ENCODE data around the gene WDR81.

The WDR81 gene

DNA sequence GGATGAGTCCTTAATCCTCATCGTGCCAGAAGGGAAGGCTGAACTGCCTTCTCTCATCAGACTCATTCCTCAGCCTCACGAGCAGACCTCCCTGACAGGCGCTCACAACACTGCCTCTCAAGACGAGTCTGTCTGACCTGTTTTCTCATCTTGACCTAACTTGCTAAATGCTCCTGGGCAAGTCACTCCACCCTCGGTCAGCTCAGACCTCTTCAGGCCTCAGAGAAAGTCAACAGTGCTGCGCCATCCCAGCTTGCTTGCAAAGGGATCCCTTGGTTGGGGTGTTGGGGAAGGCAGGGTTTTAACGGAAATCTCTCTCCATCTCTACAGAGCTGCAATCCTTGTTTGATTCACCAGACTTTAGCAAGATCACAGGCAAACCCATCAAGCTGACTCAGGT lies 52.4 kb downstream of the WDR81 start:
- no peak overlapping the region for H3K4me3 ChIP-seq (ENCODE audit: low read depth, low read length)

DNA sequence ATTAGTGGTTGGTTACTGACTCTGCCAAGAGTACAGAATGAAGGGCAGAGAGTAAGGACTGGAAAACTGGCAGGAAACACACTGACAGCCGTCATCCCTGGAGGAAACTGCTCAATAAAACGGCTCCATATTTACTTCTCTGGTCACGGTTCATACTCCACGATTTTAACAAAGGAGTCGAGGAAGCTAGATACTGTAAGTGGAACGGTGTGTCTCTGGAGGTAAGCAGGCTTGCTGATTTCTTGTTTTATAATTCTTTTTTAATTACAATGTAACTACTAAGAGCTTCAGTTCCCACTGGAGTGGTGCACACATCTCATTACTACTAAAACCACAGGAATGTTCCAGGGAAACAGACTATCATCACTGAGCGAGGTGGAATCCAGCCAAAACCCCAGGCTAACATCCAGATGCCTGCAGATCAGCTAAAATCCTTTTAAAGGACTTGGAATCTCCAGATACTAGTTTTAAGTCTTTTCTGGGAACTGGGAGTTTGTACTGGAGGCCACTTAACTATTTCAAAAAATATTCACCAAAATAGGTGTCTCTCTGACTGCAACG lies 55.1 kb downstream of the WDR81 start:
- no peak overlapping the region for H3K4me3 ChIP-seq (ENCODE audit: low read depth, low read length)

DNA sequence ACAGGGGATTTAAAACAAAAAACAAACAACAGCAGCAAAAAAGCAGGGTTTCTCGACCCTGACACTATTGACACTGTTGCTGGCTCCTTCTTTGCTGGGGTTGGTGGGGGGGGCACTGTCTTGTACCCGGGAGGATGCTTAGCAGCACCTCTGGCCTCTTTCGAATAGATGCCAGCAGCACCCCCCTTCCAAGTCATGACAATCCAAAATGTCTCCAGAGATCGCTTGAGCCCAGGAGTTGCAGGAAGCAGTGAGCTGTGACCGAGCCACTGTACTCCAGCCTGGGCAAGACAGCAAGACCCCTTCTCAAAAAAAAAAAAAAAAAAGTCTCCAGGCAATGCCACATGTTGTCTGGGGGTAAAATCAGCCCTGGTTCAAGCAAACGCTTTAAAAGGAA lies 57.7 kb downstream of the WDR81 start:
- H3K4me3 ChIP-seq (ENCODE audit: low read depth, low read length): no peak overlapping the region

DNA sequence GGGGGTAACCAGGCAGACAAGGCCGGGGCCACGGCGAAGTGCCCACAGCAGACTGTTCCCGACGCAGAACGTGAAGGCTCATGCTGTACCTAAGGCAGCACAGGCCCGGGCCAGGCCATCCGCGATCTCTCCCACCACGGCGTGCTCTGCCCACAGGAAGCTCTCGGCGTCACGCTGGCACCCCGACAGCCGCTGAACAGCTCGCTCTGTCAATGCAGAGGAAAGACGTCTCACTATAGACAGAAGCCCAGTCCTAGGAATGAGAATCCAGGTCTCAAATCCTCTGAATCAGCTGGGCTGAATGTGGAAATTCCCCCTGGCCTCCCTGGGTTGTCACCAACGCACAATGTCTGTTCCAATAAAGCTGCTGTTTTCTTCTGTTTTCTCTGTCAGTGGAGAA lies 58.8 kb downstream of the WDR81 start:
- H3K4me3 ChIP-seq (ENCODE audit: low read depth, low read length): no peak overlapping the region

DNA sequence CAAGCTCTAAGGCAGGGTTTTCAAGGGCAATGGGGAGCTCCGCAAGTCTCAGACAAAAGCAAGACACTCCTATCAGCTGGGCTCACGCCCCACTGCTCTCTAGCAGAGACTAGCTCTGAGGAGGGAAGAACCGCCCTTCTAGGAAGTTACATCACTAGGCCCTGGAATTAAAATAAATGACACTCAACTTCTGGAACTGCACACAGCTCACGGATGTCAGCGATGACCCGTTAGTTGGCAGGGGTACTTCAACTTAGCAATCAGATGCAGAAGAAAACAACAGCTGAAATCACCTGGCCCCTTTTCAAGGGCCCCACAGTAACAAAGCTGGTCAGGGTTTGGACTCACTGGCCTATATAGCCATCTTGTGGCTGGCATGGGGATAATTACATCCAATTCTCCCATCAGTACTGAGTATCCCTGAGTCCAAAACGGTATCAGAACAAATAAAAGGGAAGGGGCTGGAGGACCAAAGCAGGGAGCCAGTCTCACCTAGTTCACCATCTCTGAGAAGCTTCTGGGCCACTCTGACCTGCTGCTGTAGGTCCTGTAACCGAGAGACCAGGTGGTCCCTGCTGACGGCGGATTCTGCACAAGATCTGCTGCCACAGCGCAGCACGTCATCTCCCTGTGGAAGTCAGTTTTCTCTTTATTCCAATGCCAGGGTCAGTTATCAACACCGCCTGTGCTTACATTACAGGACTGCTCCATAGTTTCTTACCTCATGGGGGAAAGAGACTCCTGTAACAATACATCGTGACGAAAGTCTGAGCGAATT lies 59.5 kb downstream of the WDR81 start:
- H3K4me3 ChIP-seq (ENCODE audit: low read depth, low read length): no peak overlapping the region

DNA sequence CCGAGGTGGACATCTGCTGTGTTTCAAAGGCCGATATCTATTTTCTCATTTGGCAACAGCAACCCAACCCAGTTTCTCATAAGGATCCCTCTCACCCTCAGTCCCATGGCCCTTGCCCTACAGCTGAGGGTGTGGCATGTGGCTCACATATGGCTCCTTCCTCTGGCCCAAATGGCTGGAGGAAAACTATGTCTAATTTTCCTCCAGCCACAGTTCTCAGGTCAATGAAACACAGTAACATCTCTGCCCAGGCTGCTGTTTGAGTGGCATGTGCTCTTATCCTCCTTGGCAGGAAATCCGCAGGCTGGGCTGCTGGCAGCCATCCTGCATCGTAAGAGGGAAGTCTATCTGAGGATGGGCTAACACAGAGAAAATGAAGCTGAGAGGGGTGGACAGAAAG lies 61.4 kb downstream of the WDR81 start:
- no peak overlapping the region for H3K4me3 ChIP-seq (ENCODE audit: low read depth, low read length)

DNA sequence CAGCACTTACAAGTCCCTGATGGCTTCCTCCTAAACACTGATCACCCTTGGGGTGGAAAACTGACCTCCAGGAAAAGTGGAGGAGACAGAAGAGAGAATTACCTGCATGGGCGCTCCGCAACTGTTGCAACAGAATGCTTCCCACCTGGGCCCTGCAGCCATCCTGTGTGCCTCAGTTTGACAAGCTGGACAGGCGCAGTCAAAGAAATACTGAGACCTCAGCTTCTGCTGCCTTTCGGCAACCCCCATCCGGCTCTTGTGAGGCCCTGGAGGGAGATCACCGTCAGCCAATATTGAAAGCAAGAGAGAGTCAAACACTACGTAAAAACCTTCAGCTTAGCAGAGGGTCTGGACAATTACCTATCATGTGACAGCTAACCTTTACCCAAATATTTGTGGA lies 62.2 kb downstream of the WDR81 start:
- H3K4me3 ChIP-seq (ENCODE audit: low read depth, low read length): no peak overlapping the region

DNA sequence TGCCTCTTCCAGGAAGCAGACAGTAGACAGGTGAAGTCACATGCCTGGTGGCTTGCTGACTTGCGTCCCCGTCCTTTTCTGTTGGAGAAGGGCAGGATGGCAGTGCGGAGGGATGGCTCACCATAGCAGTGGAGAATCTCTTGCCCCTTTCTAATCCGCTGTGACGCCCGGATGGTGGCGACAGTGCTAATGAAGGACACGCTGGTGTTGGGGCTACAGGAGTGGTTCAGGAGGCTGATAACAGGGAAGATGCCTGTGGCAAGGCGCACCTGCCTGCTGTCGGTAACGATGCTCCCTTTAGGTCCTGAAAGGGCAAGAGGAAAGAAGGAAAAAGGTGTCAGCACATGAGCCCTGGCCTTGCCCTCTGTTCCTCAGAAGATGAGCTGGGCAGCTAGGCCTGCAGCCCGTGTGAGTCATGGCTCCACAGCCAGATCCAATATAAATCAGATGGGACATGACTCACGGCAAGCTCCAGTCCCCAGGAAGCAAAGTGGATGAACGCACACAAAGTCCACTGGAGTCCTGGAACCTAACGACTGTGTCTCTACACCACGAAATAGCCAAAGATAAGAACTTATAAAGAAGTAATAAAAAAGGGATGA lies 62.9 kb downstream of the WDR81 start:
- no peak overlapping the region for H3K4me3 ChIP-seq (ENCODE audit: low read depth, low read length)
